PC-9 (cell line): ENCODE data around the gene CAPN14.

Source experiments
- EZH2 ChIP-seq: fragments of 200-600 bp; sonication (generic); IDR thresholded peaks from 2 replicates; pipeline ENCODE4 v1.8.0; 2017; ENCODE audit warnings: antibody characterized with exemption, low read depth
- TF ChIP-seq, protein P1 (sequence below): fragments of 200-600 bp; sonication (generic); conservative IDR thresholded peaks from 2 replicates; pipeline ENCODE4 v1.6.1; 2017; ENCODE audit warnings: mixed run types, antibody characterized with exemption, mild to moderate bottlenecking, moderate library complexity

DNA sequence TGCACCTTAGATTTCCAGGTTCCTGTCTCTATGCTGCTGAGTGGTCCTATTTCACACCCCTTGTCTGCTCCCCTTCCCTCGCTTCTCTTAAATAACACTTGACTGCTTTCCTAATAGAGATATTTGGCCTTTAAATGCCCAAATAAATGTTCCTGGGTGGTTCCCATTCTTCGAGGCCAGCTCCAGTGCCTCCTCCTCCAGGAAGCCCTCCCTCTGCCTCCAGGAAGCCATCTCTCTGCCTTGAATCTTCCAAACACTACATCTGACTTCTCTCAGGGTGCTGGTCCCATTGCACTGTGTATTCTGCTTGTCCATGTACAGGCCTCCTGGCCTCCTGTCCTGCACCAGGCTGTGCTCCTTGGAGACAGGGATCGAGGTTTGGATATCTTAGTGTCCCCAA, 30.8 kb upstream of the CAPN14 start:
- TF ChIP-seq EZH2, result no peak
- TF ChIP-seq, protein P1, sequence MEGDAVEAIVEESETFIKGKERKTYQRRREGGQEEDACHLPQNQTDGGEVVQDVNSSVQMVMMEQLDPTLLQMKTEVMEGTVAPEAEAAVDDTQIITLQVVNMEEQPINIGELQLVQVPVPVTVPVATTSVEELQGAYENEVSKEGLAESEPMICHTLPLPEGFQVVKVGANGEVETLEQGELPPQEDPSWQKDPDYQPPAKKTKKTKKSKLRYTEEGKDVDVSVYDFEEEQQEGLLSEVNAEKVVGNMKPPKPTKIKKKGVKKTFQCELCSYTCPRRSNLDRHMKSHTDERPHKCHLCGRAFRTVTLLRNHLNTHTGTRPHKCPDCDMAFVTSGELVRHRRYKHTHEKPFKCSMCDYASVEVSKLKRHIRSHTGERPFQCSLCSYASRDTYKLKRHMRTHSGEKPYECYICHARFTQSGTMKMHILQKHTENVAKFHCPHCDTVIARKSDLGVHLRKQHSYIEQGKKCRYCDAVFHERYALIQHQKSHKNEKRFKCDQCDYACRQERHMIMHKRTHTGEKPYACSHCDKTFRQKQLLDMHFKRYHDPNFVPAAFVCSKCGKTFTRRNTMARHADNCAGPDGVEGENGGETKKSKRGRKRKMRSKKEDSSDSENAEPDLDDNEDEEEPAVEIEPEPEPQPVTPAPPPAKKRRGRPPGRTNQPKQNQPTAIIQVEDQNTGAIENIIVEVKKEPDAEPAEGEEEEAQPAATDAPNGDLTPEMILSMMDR, result no peak
